Glomerular visceral epithelial cell (primary cell): ENCODE data around the gene ELAVL1.
A peak's percentile ranks its signal among the peaks of the same experiment; 100 is the strongest.
"Not testable (repeated sequence)": the region's sequence is repeated elsewhere in the genome, so short reads cannot be mapped to it uniquely, and the experiment has no call there.

ENCODE experiments used
- DNase-seq: peaks from one replicate; pipeline ENCODE4 v3.0.0-alpha.2; 2016; ENCODE audit errors: extremely low spot score

The ELAVL1 gene

DNA sequence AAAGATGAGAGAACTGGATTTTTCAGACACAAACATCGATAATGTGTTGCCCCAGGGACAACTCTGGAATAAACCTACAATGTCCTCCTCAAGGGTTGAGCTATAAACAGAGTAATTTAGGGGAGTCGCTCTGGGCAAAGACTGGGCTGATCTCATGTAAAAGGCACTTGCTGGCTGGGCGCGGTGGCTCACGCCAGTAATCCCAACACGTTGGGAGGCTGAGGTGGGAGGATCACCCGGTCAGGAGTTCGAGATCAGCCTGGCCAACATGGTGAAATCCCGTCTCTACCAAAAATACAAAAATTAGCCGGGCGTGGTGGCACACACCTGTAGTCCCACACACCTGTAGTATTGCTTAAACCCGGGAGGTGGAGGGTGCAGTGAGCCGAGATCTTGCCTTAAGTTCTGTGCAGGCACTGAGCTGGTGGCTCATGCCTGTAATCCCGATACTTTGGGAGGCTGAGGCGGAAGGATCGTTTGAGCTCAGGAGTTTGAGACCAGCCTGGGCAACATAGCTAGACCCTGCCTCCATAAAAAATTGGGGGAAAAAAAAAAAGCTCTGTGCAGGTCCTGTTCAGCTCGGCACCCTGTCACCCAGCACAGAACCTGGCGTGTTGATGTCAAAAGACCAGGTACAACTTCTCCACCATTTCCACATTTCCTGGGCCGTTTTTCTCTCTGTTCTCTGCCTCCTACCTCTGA is 63.4 kb downstream of the ELAVL1 start:
- no peak for DNase-seq

DNA sequence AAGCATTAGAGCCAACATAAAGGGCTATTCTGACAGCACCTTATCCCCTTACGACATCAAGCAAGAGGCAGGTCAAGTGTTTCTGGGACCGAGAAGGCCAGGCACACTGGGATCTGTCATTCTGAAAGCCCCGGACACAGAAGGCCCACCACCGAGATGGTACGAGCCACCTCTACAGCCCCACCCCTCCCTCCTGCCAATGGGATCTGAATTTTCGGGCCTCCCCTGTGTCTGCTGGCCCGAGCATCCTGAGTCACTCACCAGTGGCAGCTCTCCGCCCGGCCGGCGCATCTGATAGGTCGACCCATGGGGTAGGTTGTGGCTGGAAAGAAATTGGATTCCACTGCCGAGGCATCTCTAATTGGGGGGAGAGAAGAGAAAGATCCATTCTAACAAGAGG is 64.6 kb downstream of the ELAVL1 start:
- DNase-seq = no peak

DNA sequence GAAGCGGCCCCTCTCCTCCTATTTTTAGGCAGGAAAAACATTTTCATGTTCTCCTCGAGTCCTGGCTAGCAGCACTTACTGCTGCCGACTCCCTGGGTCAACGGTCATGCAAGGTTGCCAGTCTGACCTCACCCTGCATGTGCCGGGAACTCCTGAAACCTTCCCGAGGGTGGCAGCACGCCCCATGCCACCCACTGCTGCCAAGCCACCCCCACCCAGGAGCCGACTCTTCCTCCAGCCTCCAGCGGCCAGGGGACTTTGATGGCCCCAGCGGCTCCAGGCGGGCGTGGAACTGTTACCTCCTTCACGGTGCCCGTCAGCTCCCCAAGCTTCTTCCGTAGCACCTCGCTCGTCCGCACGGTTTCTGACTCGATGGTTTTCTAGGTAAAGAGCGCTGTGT is 70.7 kb downstream of the ELAVL1 start:
- DNase-seq = no peak

DNA sequence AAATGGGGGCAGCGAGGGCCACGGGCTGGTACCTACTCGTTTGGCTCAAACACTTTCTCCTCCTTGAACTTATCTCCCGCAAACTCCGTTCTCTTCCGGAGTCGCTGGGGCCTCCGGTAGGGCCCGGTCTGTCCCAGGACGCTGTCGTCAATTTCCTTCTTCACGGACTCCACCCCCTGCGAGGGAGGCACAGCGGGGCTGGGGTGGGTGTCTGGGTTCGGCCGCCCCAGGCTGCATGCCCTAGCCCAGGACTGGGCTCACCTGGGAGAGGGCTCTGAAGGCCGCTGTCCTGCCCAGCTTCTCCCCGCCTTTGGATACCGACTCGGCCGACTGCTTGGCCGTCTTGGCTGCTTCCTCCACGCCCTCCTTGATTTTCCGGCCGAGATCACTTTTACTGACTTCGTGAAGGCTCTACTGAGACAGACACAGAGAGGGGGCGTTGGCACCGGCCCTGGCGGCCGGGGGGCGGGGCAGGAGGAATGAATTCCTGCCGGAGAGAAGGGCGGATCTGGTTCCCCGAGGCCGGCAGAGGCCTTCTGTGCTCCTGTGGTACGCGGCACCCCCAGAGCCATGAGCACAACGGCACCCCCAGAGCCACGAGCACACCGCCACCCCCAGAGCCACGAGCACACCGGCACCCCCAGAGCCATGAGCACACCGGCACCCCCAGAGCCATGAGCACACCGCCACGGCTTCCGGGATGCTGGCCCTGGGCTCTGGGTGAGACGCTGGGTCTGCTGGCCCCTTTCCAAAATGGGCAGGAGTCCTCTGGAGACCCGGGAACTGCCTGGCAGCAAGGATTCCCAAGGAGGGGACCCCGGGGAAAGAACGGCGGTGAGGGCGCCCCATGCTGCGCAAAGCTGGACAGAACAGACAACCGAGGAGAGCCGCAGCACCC is 71.4 kb downstream of the ELAVL1 start:
- DNase-seq = no peak

DNA sequence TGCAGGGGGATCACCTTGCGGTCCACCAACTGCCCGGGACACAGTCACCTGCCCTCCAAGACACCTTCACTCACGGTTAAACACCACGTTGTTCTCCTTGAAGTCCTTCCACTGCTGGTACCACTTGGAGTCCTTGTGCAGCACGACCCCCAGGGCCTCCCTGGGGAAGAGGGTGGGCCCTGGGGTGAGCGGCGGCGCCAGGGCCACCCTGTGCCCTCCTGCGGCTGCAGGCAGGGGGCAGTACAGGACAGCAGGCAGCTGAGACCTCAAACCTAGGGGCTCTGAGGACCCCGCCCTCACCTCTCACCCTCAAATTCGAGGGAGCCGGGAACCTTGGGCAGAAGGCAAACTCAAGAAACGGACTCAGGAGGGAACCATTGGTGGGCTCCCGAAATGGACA is 72.0 kb downstream of the ELAVL1 start:
- no peak for DNase-seq

DNA sequence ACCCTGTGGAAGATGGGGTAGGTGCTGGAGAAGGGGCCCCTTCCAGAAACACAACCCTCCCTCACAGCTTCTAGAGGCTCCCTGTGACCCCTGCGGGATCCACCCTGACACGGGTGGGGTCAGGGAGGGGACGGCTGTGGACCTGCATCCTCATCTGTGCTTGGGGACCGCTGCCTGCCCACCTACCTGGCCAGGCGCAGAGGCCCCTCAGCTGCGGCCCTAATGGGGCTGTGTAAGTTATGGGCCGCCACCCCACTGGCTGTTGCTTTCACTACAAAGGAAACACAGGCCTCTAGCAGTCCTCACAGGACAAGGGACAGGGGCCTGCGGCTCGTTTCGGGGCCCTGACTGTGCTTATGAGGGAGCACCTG is 72.5 kb downstream of the ELAVL1 start:
- no peak for DNase-seq

DNA sequence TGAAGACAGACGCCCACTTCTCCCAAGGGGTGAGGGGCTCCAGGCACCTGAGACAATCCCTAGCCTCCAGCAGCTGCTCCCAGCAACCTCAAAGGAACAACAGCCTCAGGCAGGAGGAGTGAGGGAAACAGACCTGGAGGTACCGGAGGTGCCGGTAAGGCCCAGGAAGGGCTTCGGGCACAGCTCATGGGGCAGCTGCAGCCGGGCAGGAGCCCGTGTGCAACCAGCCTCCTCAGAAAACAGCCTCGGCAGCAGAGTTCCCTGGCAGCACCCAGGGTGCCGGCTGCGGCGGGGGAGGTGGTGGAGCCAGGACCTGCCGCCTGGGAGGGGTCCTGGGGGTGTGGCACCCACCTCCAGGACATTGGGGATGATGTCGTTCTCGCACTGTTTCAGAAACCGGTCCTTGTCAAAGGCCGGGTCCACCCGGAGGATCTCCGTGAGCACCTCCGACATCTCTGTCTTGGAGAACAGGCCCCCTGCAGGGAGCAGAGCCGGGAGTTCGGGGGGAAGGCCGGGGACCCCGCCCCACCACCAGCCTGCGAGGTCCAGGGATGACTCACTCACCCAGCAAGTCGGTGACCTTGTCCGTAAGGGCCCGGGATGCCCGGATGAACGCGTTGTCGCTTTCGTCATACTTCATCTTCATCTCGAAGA is 73.0 kb downstream of the ELAVL1 start:
- DNase-seq = no peak

DNA sequence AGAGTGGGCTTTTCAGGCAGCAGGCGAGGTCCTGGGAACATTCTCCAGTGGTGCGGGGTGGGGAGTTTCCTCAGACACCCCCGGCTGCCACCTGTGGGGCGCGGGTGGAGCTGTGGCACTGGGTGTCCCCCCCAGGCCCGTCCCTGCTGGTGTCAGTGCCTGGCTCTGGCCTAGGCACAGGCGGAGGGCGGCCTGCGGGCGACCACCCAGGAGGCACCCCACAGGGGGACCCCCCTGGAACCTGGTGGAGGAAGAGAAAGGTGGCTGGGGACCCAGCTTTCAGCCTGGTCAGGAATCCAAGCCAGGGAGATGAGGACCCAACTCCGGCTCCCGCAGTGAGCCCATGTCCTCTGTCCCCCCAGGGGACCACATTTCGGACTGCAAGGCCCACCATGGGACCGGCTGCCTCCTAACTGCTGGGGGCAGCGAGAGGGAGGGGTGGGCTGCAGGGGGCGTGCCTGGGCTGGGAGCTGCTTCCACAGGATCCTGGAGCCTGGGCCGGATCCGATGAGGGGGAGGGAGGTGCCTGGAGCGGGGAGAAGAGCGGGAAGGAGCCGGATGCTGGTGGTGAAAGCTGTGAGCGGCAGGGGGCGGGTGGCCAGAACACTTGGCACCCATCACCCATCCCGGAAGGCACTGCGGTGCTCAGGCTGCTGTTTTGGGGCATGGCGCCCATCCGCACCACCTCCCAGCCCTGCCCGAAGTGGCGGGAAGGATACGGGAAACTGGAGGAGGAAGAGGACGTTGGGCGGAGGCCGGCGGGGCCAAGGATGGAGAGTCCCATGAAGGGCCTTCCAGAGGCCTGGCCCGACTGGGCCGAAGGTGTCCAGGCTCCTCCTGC is 74.0 kb downstream of the ELAVL1 start:
- no peak for DNase-seq

DNA sequence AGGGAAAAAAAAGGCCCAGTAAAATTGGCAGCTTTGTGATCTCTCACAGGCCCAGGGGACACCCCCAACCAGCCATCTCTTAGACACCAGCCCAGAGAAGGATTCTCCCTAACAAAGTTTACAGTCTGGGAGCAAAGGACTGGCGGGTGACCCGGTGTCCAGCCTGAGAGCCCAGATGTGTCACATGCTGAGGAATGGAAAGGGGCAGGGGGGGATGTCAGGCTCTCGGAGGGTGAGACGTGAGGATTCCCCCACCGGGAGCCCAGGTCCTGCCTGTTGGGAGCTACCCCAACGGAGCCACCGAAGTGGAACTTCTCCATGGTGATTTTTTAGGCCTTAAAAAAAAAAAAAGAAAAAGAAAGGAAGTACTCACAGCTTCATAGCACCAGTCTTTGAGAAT is 74.7 kb downstream of the ELAVL1 start:
- DNase-seq = no peak

DNA sequence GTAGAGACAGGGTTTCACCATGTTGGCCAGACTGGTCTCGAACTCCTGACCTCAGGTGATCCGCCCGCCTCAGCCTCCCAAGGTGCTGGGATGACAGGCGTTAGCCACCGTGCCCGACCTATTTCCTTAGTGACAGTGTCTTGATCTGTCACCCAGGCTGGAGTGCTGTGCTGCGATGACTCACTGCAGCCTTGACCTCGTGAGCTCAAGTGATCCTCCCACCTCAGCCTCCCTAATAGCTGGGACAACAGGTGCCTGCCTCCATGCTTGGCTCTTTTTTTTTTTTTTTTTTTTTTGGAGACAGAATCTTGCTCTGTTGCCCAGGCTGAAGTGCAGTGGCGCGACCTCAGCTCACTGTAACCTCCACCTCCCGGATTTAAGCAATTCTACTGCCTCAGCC is 75.4 kb downstream of the ELAVL1 start:
- not testable (repeated sequence) for DNase-seq

DNA sequence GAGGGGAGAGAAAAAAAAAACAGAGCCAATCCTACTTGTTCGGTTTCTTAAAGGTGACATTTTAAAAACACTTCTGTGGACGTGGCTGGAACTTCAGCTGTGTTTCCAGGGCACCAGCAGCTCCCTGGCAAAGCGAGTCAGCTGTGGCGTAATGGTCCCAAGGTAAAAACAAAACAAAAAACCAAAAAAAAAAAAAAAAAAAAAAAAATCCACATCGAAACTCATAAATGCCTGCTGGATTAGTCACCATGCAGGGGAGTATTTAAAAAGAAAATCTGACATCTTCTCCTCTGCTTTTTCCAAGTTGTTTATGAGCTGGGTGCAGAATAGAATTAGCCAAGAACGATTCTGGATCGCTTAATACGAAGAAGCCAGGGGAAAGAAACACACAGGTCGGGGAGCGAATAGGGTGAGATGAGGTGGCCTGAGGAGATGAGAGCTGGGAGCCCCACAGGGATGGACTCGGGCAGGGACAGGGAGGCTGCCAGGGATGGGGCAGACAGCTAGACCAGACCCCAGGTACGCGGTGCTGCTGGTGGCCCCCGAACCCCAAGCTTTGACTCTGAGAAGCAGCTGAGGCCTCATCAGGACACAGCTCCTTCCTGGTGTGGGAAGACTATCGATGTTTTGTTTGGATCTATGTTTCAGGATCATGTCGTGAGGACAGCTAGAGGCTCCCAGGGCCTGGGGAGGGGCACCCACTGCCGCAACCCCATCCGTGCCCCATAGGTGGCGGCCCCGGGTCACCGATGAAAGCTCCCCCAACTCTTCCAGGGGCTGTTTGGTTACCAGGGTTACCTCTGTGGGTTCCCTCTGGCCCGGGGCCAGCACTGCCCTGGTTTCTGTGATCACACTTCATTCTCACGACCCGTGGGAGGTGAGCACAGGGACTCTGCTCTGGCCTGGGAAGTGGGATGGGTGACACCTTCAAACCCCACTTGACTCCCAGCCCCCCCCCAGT is 76.4 kb downstream of the ELAVL1 start:
- DNase-seq = peak; percentile 90

DNA sequence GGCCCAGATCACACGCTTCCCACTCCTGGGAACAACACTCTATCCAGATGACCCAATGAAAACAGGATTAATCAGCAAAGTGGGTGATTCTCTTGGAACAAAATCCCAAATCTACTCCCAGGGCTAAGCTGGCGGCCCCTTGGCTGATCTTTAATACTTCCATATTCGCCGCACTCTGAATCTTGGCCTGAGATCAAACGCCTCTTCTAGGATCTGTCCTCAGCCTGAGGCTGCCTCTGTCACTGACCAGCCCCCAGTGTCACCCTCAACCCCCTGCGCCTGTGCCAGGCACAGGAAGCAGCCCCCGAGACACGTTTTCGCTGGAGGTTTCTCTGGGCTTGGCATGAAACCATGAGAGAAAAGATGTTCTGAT is 77.1 kb downstream of the ELAVL1 start:
- no peak for DNase-seq

DNA sequence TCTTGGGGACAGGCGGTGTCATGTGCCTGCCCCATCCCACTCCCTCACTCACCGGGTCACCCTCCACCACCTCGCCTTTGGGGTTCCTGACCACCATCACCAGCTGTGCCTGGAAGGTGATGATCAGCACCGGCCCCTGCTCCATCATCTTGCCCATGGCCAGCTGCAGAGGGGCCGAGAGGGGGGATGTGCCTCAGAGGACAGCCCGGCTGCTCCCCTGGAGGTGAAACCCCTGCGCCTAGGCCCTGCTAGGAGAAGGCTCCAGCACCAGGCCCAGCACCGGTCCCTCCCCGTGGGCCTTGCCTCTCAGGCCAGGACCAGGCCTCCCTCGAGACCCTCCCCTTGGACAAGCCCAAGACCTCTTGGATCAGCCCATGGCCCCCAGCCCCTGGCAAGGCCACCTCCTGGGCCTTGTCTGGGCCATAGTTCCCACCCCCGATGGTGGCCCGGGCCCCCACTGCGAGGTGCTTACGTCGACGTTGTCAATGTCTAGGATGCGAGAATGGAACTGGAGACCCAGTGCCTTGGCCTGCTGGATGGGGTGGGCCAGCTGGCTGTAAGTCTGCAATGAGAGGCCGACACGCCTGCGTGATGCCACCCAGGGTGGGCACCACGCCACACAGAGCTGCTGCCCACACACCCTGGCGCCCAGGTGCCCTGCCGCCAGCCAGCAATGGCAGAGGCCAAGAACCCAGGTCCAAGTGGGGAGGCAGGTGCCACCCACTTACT is 77.7 kb downstream of the ELAVL1 start:
- DNase-seq = no peak

DNA sequence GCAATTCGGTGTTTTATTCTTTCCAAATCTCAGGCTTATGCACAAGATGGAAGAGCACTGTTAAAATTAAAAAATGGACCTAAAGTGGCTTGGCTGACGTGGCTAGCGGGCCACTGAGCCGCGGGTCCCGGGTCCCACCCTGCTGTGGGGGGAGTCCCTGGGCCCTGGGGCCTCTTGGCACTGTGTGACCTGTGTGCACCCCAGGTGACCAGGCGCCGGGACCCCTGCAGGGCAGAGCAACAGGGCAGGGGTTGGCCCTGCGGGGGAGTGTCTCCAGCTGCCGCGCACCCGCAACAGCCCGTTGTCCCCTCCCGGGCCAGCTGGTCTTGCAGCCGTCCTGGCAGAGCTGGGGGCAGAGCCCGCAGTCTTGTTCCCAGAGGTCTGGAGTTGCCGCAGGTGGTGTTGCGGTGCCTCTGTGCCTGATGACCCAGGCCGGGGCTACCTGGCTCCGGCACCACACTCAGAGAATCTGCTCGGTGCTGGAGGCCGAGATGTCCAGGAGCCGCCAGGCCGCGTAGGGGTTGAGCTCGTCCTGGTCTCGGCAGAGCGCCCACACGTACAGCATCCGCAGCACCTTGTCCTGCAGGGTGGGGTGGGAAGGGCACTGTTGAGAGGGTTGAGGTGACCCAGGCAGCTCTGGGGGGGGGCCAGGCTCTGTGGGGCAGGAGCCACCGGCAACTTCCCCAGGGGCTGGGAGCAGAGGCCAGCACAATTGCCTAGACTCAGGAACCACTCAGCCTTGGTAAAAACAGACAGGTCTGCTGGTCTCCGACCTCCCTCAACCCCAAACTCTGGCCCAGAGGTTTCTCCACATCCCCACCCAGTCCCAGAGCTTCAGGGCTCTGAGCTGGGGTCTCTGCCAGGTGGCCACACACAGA is 78.5 kb downstream of the ELAVL1 start:
- no peak for DNase-seq

DNA sequence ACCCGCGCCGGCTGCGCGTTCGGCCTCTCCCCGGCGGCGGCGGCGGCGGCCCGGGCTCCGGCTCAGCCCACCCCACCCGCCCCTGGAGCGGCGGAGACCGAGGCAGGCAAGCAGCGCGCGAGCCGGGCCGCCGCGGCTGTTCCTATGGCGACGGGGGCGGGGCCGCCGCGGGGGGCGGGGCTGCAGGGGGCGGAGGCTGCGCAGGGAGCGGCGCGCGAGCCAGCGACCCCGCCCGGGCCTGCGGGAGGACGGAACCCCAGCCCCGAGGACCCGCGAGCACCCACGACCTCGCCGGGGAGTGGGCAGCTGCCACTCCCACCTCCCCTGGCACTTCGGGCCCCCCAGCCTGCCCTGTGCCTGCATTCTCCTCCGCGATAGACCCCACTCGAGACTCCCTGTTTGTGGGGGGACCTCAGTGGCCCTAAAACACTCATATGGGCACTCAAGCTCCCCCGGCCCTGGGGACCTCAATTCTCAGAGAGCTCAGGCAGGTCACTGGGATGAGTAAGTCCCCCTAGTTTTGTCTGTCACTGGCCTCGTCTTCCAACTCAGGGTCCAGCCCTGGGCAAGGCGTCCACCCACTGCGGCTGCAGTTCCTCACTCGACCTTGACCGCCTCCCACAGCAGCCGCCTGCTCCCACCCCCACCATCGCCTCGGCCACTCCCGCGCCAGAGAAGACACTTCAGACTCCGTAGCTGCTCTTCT is 79.3 kb downstream of the ELAVL1 start, which contains the start of gene CTXN1:
CTXN1 (minus strand) TSS at position 115 of the 706 bp plus-strand sequence. CDS start 597 bp downstream, outside the sequence.
- peak; percentile 70 for DNase-seq

DNA sequence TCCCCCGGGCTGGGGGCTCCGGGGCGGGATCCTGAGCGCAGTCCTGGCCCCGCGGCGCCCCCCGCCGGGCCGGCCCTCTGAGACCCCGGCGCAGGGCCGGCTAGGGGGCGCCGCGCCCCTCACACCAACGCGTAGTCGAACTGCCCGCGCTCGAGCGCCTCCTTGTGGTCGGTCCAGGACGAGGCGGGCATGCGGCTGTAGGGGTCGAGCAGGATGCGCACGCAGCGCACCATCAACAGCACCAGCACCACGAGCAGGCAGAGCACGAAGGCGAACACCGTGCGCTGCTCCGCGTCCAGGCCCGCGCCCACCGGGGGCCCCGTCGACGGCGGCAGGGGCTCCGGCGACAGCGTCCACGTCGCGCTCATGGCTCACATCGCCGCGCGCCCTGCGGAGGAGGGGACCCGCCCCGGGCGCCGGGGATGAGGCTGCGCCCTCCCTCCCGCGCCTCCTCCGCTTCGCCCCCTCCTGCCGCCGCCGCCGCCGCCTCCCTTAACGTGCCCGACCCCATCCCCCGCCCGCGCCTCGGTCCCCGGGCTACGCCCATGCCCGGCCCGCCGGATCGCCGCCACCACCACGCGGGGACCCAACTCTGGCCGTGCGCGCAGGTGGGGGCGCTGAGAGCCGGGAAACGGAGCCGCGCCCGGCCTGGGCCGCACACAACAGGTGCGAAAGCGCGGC is 80.1 kb downstream of the ELAVL1 start:
- DNase-seq = peak; percentile 80

DNA sequence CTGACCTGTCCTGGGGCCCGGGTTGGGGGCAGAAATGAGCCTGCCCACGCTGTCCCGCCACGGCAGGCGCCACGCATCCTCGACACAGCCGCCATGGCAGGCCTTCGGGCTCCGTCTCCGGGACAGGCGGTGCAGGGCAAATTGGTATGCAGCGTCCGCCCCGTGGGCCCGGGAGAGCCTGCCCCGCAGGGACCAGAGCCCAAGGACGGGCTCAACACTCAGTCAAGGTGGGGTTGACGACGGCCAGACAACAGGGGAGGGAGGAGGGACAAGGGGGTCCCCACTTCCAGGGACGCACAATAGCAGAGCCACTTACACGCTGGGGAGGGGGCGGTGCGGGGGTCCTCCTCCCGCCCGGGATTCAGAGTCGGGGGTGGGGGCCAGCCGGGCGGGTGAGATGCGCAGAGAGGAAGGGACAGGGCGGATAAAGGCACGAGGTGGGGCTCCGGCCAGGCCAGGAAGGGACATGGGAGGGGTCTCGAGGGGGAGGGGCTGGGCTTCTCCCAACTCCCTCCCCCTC is 80.7 kb downstream of the ELAVL1 start:
- no peak for DNase-seq
